ENCODE data around the gene SDC3. TPM values are rescaled to one million over a fixed set of nuclear protein-coding genes. Genes with fewer than 3 reads are reported as not detected.

Gene SDC3
- total RNA-seq, 2 experiments from 2014 or later = not detected

GRCh38 chr1:30878559-30878958 lies 30.0 kb downstream of the SDC3 start:
- DNase-seq = no peak
- H3K4me1 Mint-ChIP-seq = no peaks in the 10 kb centered on the region
- no peak overlapping the region for H3K27ac Mint-ChIP-seq
- ChIA-PET CTCF (no interaction called here), POLR2A (no interaction called here)
- H3K27me3 Mint-ChIP-seq = peaks cover 39% of the 10 kb centered on the region
- no peaks in the 10 kb centered on the region for H3K36me3 Mint-ChIP-seq (ENCODE audit: low read depth)
- H3K9me3 Mint-ChIP-seq = no peaks in the 10 kb centered on the region
- no peak overlapping the region for H3K4me3 Mint-ChIP-seq

- Mint-ChIP-seq H3K4me1 (no peaks in the 10 kb centered on the region), H3K9me3 (no peaks in the 10 kb centered on the region), H3K27me3 (peaks cover 39% of the 10 kb centered on the region), H3K36me3 (ENCODE audit: low read depth) (no peaks in the 10 kb centered on the region), H3K27ac (no peak overlapping the region), H3K4me3 (no peak overlapping the region)
- POLR2A ChIA-PET = no interaction called here
- CTCF ChIA-PET = no interaction called here
- no peak for DNase-seq
Observed at GRCh38 chr1:30878016-30878415, 30.5 kb downstream of the SDC3 start.

GRCh38 chr1:30877205-30877912 lies 31.2 kb downstream of the SDC3 start:
- ChIA-PET CTCF (no interaction called here), POLR2A (no interaction called here)
- no peaks in the 10 kb centered on the region for H3K9me3 Mint-ChIP-seq
- DNase-seq = no peak
- no peaks in the 10 kb centered on the region for H3K4me1 Mint-ChIP-seq
- no peak overlapping the region for H3K4me3 Mint-ChIP-seq
- no peak overlapping the region for H3K27ac Mint-ChIP-seq
- H3K27me3 Mint-ChIP-seq = peaks cover 39% of the 10 kb centered on the region
- H3K36me3 Mint-ChIP-seq (ENCODE audit: low read depth) = no peaks in the 10 kb centered on the region

DNA sequence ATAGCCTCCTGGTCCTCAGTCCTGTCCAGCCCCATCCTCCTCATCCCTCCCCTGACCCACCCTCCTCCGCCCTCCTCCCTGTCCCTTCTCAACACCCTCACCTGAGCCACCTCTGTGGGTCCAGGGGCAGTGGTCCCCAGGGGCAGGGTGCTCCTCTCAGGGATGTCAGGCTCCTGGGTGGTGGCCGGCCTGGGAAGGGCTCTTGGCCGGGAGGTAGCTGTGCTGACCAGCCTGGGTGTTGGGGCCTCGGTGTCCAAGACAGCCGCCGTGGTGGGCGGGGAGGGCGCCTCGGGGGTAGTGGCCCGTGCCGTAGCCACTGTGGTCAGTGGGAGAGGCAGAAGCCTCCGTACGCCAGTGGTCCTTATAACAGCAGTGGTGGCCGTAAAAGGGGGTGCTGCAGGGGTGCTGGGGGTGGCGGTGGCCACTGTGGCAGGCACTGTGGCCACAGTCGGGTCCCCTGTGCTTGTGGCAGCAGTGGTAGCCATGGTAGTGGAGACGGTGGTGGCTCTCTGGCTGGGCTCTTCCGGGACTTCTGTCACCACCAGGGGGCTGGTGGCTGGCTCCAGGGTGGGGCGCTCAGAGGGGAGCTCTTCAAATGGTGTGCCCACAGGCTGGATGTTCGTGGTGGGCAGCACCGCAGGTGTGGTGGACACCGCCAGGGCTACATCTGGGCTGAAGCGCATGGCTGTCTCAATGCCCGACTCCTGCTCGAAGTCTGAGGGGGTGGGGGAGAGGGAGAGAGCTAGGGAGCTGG lies 31.9 kb downstream of the SDC3 start:
- H3K27me3 Mint-ChIP-seq = peaks cover 36% of the 10 kb centered on the region
- no peak for DNase-seq
- H3K9me3 Mint-ChIP-seq = no peaks in the 10 kb centered on the region
- H3K36me3 Mint-ChIP-seq (ENCODE audit: low read depth) = no peaks in the 10 kb centered on the region
- no peaks in the 10 kb centered on the region for H3K4me1 Mint-ChIP-seq
- no peak overlapping the region for H3K4me3 Mint-ChIP-seq
- H3K27ac Mint-ChIP-seq = no peak overlapping the region
- POLR2A ChIA-PET = no interaction called here
- CTCF ChIA-PET = no interaction called here

DNA sequence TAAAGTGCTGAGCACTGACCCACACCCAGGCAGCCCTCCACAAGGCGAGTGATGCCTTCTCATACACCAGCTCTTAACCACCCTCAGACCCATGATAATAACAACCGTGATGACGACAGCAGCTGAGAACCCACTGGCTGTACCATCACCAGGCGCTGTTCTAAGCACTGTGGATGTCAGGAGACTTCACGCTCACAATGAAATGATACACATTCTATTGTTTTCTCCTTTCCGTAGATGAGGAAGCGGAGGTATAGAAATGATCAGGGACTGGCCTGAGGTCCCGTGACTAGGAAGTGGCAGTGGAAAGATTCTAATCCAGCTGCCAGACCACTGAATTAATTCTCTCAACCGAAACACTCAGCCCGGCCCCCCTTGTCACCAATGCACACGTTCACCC lies 32.6 kb downstream of the SDC3 start:
- no peak for DNase-seq
- Mint-ChIP-seq H3K4me3 (no peak overlapping the region), H3K4me1 (no peaks in the 10 kb centered on the region), H3K27me3 (peaks cover 32% of the 10 kb centered on the region), H3K27ac (no peak overlapping the region), H3K36me3 (ENCODE audit: low read depth) (no peaks in the 10 kb centered on the region), H3K9me3 (no peaks in the 10 kb centered on the region)
- POLR2A ChIA-PET = no interaction called here
- CTCF ChIA-PET = no interaction called here

GRCh38 chr1:30875197-30875596 lies 33.4 kb downstream of the SDC3 start:
- Mint-ChIP-seq H3K4me1 (no peaks in the 10 kb centered on the region), H3K27ac (no peak overlapping the region), H3K9me3 (no peaks in the 10 kb centered on the region), H3K36me3 (ENCODE audit: low read depth) (no peaks in the 10 kb centered on the region), H3K27me3 (peaks cover 28% of the 10 kb centered on the region), H3K4me3 (no peak overlapping the region)
- POLR2A ChIA-PET = no interaction called here
- DNase-seq = no peak
- CTCF ChIA-PET = interaction anchor here (0.9 kb wide), 1 partner anchor 13 kb away, joined by 3 read pairs; no protein-coding TSS in a partner anchor

GRCh38 chr1:30874176-30874575 lies 34.4 kb downstream of the SDC3 start:
- CTCF ChIA-PET = interaction anchor here (0.9 kb wide), 1 partner anchor 12 kb away, joined by 3 read pairs; no protein-coding TSS in a partner anchor
- POLR2A ChIA-PET = no interaction called here

DNA sequence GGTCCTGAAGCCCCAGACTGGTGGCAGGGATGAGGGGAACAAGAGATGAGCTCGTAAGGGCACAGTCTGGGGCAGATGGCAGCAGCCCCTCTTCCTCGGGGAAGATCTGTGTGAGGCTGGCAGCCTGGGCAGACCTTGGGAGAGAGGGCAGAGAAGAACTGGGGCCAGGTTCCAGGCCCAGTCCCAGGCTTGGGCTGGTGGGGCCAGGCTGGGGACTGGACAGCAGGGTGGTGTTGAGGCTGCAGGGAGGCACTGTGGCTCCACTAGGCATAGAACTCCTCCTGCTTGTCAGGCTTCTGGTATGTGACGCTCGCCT lies 35.7 kb downstream of the SDC3 start:
- no peak overlapping the region for H3K27ac Mint-ChIP-seq
- no peaks in the 10 kb centered on the region for H3K36me3 Mint-ChIP-seq (ENCODE audit: low read depth)
- CTCF ChIA-PET = no interaction called here

More at GRCh38 chr1:30874176-30874575, 34.4 kb downstream of the SDC3 start:
- Mint-ChIP-seq H3K4me3 (no peak overlapping the region), H3K4me1 (peaks cover 1% of the 10 kb centered on the region), H3K9me3 (no peaks in the 10 kb centered on the region), H3K27ac (no peak overlapping the region), H3K36me3 (ENCODE audit: low read depth) (no peaks in the 10 kb centered on the region), H3K27me3 (peaks cover 23% of the 10 kb centered on the region)
- no peak for DNase-seq

GRCh38 chr1:30872033-30872947 lies 36.3 kb downstream of the SDC3 start:
- Mint-ChIP-seq H3K9me3 (no peaks in the 10 kb centered on the region), H3K4me1 (peaks cover 2% of the 10 kb centered on the region), H3K36me3 (ENCODE audit: low read depth) (no peaks in the 10 kb centered on the region), H3K27me3 (peaks cover 16% of the 10 kb centered on the region), H3K4me3 (no peak overlapping the region), H3K27ac (no peak overlapping the region)
- ChIA-PET POLR2A (no interaction called here), CTCF (no interaction called here)
- no peak for DNase-seq

More for the DNA sequence above, 35.7 kb downstream of the SDC3 start:
- Mint-ChIP-seq H3K4me1 (peaks cover 2% of the 10 kb centered on the region), H3K27me3 (peaks cover 21% of the 10 kb centered on the region), H3K4me3 (no peak overlapping the region), H3K9me3 (no peaks in the 10 kb centered on the region)
- DNase-seq = no peak
- POLR2A ChIA-PET = no interaction called here

- no peak for DNase-seq
- ChIA-PET CTCF (no interaction called here), POLR2A (no interaction called here)
- Mint-ChIP-seq H3K36me3 (ENCODE audit: low read depth) (no peaks in the 10 kb centered on the region), H3K27ac (no peak overlapping the region), H3K27me3 (peaks cover 25% of the 10 kb centered on the region), H3K4me3 (no peak overlapping the region), H3K9me3 (no peaks in the 10 kb centered on the region), H3K4me1 (peaks cover 2% of the 10 kb centered on the region)
Observed at GRCh38 chr1:30871276-30871871, 37.2 kb downstream of the SDC3 start.

DNA sequence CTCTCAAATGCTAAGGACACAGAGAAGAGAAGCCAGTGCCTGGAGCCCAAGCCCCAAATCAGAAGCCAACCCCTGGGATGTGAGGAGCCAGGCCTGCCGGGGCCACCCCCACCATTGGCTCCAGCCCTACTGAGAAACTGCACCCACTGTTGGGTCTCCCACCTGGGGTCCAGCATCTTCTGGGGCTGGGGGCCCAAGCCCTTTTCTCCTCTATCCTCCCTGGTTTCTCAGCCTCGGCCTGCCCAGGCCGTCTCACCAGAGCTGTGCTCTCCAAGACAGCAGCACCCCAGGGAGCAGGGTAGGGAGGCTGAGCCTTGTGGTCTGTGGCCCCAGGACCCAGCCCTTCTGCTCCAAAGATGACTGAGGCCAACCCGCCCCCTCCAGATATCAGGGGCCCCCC lies 37.9 kb downstream of the SDC3 start:
- ChIA-PET POLR2A (no interaction called here), CTCF (no interaction called here)
- H3K4me1 Mint-ChIP-seq = peaks cover 2% of the 10 kb centered on the region
- H3K9me3 Mint-ChIP-seq = no peaks in the 10 kb centered on the region
- peaks cover 28% of the 10 kb centered on the region for H3K27me3 Mint-ChIP-seq
- no peak overlapping the region for H3K4me3 Mint-ChIP-seq
- H3K36me3 Mint-ChIP-seq (ENCODE audit: low read depth) = no peaks in the 10 kb centered on the region
- DNase-seq = no peak
- H3K27ac Mint-ChIP-seq = no peak overlapping the region

DNA sequence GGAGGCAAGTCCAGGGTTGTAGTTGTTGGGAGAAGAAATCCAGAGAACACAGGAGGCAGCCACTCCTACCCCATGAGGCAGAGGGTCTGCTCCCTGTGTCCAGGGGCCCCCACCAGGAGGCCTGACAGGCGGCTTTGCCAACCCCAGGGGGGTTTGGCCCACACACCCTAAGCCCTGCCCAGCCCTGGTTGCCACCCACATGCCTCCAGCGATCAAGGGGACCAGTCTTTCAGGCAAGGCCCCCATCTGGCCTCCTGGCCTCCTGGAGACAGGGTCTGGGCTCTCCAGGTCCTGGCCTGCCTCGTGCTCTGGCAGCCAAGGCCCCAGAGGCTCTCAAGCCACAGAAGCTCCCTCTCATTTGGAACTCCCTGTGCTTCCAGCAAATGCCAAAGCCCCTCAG lies 38.5 kb downstream of the SDC3 start:
- no peak overlapping the region for H3K4me3 Mint-ChIP-seq
- POLR2A ChIA-PET = no interaction called here
- H3K27ac Mint-ChIP-seq = no peak overlapping the region
- no peak for DNase-seq
- no peaks in the 10 kb centered on the region for H3K9me3 Mint-ChIP-seq
- peaks cover 28% of the 10 kb centered on the region for H3K27me3 Mint-ChIP-seq
- H3K4me1 Mint-ChIP-seq = peaks cover 2% of the 10 kb centered on the region
- H3K36me3 Mint-ChIP-seq (ENCODE audit: low read depth) = no peaks in the 10 kb centered on the region
- CTCF ChIA-PET = no interaction called here

DNA sequence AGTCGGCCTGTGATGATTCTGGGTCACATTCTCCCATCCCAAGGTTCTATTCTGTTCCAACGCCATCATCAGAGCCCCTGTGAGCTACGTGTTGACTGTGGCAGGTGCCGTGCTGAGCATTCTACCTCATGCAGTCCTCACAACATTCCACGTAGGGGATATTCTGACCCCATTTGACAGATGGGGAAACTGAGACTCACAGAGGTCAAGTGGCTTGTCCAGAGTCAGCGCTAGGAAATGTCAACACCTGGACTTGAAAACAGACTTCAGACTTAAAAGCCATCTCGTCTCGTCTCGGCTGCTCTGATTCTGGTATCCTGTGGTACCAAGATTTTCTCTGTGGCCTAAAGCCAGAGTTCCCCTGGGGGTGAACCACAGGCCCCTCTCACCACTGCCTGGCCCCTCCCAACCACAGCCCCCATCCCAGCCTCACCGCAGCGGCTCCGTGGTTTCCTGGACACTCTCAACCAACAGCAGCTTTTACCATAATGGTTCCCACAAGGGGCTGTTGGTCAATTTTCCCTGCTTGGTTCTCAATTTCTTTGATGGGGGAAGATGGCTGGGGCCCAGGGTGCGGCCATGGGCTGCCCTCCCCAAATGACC lies 39.6 kb downstream of the SDC3 start:
- Mint-ChIP-seq H3K4me3 (no peak overlapping the region), H3K27ac (no peak overlapping the region), H3K9me3 (no peaks in the 10 kb centered on the region), H3K36me3 (ENCODE audit: low read depth) (no peaks in the 10 kb centered on the region), H3K27me3 (peaks cover 36% of the 10 kb centered on the region), H3K4me1 (peaks cover 2% of the 10 kb centered on the region)
- POLR2A ChIA-PET = no interaction called here
- CTCF ChIA-PET = no interaction called here
- DNase-seq = peak; percentile 35

All from activated CD4-positive, alpha-beta memory T cell treated with anti-CD3 and anti-CD28 coated beads, Interleukin-2, amount 10 ng/mL, durations not matched to agents 7 days and 5 days (primary cell).